ENCODE data around the gene GOLGA6L9. TPM values are rescaled to one million over a fixed set of nuclear protein-coding genes. Genes with fewer than 3 reads are reported as not detected.
"Not testable (repeated sequence)": the region's sequence is repeated elsewhere in the genome, so short reads cannot be mapped to it uniquely, and the experiment has no call there.

GOLGA6L9 gene
- total RNA-seq, 2 donors from 2014 or later: 3.6 to 5.4 TPM

GRCh38 chr15:82398785-82399184, 30.8 kb upstream of the GOLGA6L9 start:
- H3K4me3 ChIP-seq: no peak overlapping the region
- H3K27ac ChIP-seq: no peak overlapping the region
- TF ChIP-seq CTCF (IDR thresholded peaks at IDR 0.05): no peak
- TF ChIP-seq POLR2AphosphoS5 (IDR thresholded peaks at IDR 0.05): no peak
- TF ChIP-seq POLR2A (IDR thresholded peaks at IDR 0.05): no peak
- no peaks in the 10 kb centered on the region for H3K27me3 ChIP-seq (replicated peaks; ENCODE audit: insufficient read depth)
- no peaks in the 10 kb centered on the region for H3K9me3 ChIP-seq
- H3K36me3 ChIP-seq: no peaks in the 10 kb centered on the region
- no CpG with 5 or more reads among the region's 1 CpG for WGBS
- intact Hi-C loops (cut with DNase I): no loop called here
- DNase-seq (ENCODE audit: low spot score): no peak
- no peaks in the 10 kb centered on the region for H3K4me1 ChIP-seq (replicated peaks)

GRCh38 chr15:82399366-82400103, 30.1 kb upstream of the GOLGA6L9 start:
- H3K27ac ChIP-seq; H3K9me3 ChIP-seq; H3K4me1 ChIP-seq (replicated peaks); H3K36me3 ChIP-seq; intact Hi-C loops (cut with DNase I); H3K27me3 ChIP-seq (replicated peaks; ENCODE audit: insufficient read depth); DNase-seq (ENCODE audit: low spot score); H3K4me3 ChIP-seq: not testable (repeated sequence)
- WGBS: 89% methylated on average over 5 of the region's 5 CpGs

GRCh38 chr15:82401918-82402317, 27.7 kb upstream of the GOLGA6L9 start:
- WGBS: 93% methylated on average over 6 of the region's 6 CpGs
- H3K27me3 ChIP-seq (replicated peaks; ENCODE audit: insufficient read depth); intact Hi-C loops (cut with DNase I); H3K4me1 ChIP-seq (replicated peaks); DNase-seq (ENCODE audit: low spot score); H3K27ac ChIP-seq; H3K9me3 ChIP-seq; H3K36me3 ChIP-seq; H3K4me3 ChIP-seq: not testable (repeated sequence)

- H3K4me3 ChIP-seq; DNase-seq (ENCODE audit: low spot score); H3K4me1 ChIP-seq (replicated peaks); intact Hi-C loops (cut with DNase I); H3K9me3 ChIP-seq; H3K27me3 ChIP-seq (replicated peaks; ENCODE audit: insufficient read depth); H3K36me3 ChIP-seq; H3K27ac ChIP-seq: not testable (repeated sequence)
- 94% methylated on average over 1 of the region's 1 CpG for WGBS
These were observed 27.3 kb upstream of the GOLGA6L9 start for GRCh38 chr15:82402341-82402740.

- H3K4me1 ChIP-seq (replicated peaks); H3K27ac ChIP-seq; H3K36me3 ChIP-seq; intact Hi-C loops (cut with DNase I); H3K9me3 ChIP-seq; DNase-seq (ENCODE audit: low spot score); H3K4me3 ChIP-seq; H3K27me3 ChIP-seq (replicated peaks; ENCODE audit: insufficient read depth): not testable (repeated sequence)
- 75% methylated on average over 2 of the region's 2 CpGs for WGBS
These were observed 23.4 kb upstream of the GOLGA6L9 start for GRCh38 chr15:82406211-82406610.

- H3K4me3 ChIP-seq; H3K9me3 ChIP-seq; H3K27me3 ChIP-seq (replicated peaks; ENCODE audit: insufficient read depth); DNase-seq (ENCODE audit: low spot score); H3K4me1 ChIP-seq (replicated peaks); intact Hi-C loops (cut with DNase I); H3K36me3 ChIP-seq; H3K27ac ChIP-seq: not testable (repeated sequence)
- WGBS: 65% methylated on average over 4 of the region's 4 CpGs
These were observed 19.3 kb upstream of the GOLGA6L9 start for GRCh38 chr15:82410306-82410705.

GRCh38 chr15:82411595-82411994, 18.0 kb upstream of the GOLGA6L9 start:
- H3K9me3 ChIP-seq; H3K36me3 ChIP-seq; H3K27me3 ChIP-seq (replicated peaks; ENCODE audit: insufficient read depth); H3K27ac ChIP-seq; intact Hi-C loops (cut with DNase I); DNase-seq (ENCODE audit: low spot score); H3K4me1 ChIP-seq (replicated peaks); H3K4me3 ChIP-seq: not testable (repeated sequence)
- WGBS: 100% methylated on average over 1 of the region's 1 CpG

GRCh38 chr15:82414525-82415191, 15.0 kb upstream of the GOLGA6L9 start:
- H3K27ac ChIP-seq; H3K4me3 ChIP-seq; H3K36me3 ChIP-seq; H3K4me1 ChIP-seq (replicated peaks); H3K9me3 ChIP-seq; intact Hi-C loops (cut with DNase I); H3K27me3 ChIP-seq (replicated peaks; ENCODE audit: insufficient read depth); DNase-seq (ENCODE audit: low spot score): not testable (repeated sequence)
- WGBS: 45% methylated on average over 6 of the region's 6 CpGs

- H3K4me3 ChIP-seq; H3K27ac ChIP-seq; H3K9me3 ChIP-seq; H3K4me1 ChIP-seq (replicated peaks); DNase-seq (ENCODE audit: low spot score); H3K36me3 ChIP-seq; intact Hi-C loops (cut with DNase I); H3K27me3 ChIP-seq (replicated peaks; ENCODE audit: insufficient read depth): not testable (repeated sequence)
- WGBS: 87% methylated on average over 2 of the region's 2 CpGs
These were observed 9.1 kb upstream of the GOLGA6L9 start for GRCh38 chr15:82420516-82420915.

GRCh38 chr15:82420966-82421365, 8.7 kb upstream of the GOLGA6L9 start:
- H3K4me3 ChIP-seq; H3K9me3 ChIP-seq; H3K27me3 ChIP-seq (replicated peaks; ENCODE audit: insufficient read depth); H3K27ac ChIP-seq; intact Hi-C loops (cut with DNase I); H3K36me3 ChIP-seq; DNase-seq (ENCODE audit: low spot score); H3K4me1 ChIP-seq (replicated peaks): not testable (repeated sequence)
- no CpG with 5 or more reads among the region's 1 CpG for WGBS

GRCh38 chr15:82427117-82427516, 2.5 kb upstream of the GOLGA6L9 start:
- 20% methylated on average over 1 of the region's 1 CpG for WGBS
- DNase-seq (ENCODE audit: low spot score); H3K27ac ChIP-seq; H3K4me3 ChIP-seq; H3K27me3 ChIP-seq (replicated peaks; ENCODE audit: insufficient read depth); H3K4me1 ChIP-seq (replicated peaks); H3K9me3 ChIP-seq; intact Hi-C loops (cut with DNase I); H3K36me3 ChIP-seq: not testable (repeated sequence)
